ENCODE data around the gene MACROH2A1. TPM values are rescaled to one million over a fixed set of nuclear protein-coding genes. Genes with fewer than 3 reads are reported as not detected.

The MACROH2A1 gene
- total and polyA plus RNA-seq, 2 experiments from 2014 or later = 64.9 to 81.6 TPM

- Mint-ChIP-seq H3K36me3 (ENCODE audit: low read depth) (no peaks in the 10 kb centered on the region), H3K4me1 (peaks cover 1% of the 10 kb centered on the region), H3K9me3 (no peaks in the 10 kb centered on the region), H3K4me3 (no peak overlapping the region), H3K27me3 (ENCODE audit: insufficient read depth, low read depth, poor library complexity) (peaks cover 8% of the 10 kb centered on the region), H3K27ac (no peak overlapping the region)
- Histone ChIP-seq H3K4me1 (ENCODE audit: insufficient read depth) (no peaks in the 10 kb centered on the region; the same call in 1 of the 2 replicates), H2AFZ (no peak overlapping the region), H3K79me2 (replicated peaks; ENCODE audit: insufficient read depth) (no peaks in the 10 kb centered on the region), H3K27ac (ENCODE audit: low read depth) (no peak overlapping the region), H4K20me1 (replicated peaks; ENCODE audit: insufficient read depth) (no peaks in the 10 kb centered on the region), H3K36me3 (ENCODE audit: insufficient read depth) (no peaks in the 10 kb centered on the region), H3K4me2 (no peak overlapping the region), H3K4me3 (no peak overlapping the region), H3F3A (replicated peaks; ENCODE audit: low read depth) (no peaks in the 10 kb centered on the region), H3K9me2 (ENCODE audit: insufficient read depth) (no peaks in the 10 kb centered on the region; the same call in 1 of the 2 replicates), H3K27me3 (ENCODE audit: insufficient read depth) (no peaks in the 10 kb centered on the region)
- ATAC-seq (no peak), DNase-seq (ENCODE audit: low spot score) (no peak)
- TF ChIP-seq JUNB (IDR thresholded peaks at IDR 0.05; ENCODE audit: unreplicated experiment) = no peak
- TF ChIP-seq EZH2phosphoT487 (IDR thresholded peaks at IDR 0.05; ENCODE audit: unreplicated experiment) = no peak
- TF ChIP-seq CTCF (conservative IDR thresholded peaks at IDR 0.05; ENCODE audit: low read depth in 2 of 2) = no peak
- TF ChIP-seq ETS1 (IDR thresholded peaks at IDR 0.05) = no peak
- no peak for TF ChIP-seq ZNF114 (CRISPR knock-in tag; IDR thresholded peaks at IDR 0.05)
- no peak for TF ChIP-seq STAT1 (IDR thresholded peaks at IDR 0.05; ENCODE audit: unreplicated experiment)
- TF ChIP-seq ZNF462 (CRISPR knock-in tag; IDR thresholded peaks at IDR 0.05) = no peak
- TF ChIP-seq ZNF331 (CRISPR knock-in tag; IDR thresholded peaks at IDR 0.05; ENCODE audit: low read depth) = no peak
Measured at GRCh38 chr5:135312255-135312935, 86.6 kb downstream of the MACROH2A1 start.

Measured in GM23338 (cell line).